Endothelial cell of umbilical vein (primary cell): Measurements from ENCODE around the gene AADACL2. TPM values are rescaled to one million over a fixed set of nuclear protein-coding genes. Genes with fewer than 3 reads are reported as not detected.

Source experiments
- BruUV-seq: library from RNA; stranded (reverse); fragments of 400-500 nt; replicated peaks from 2 replicates; lab custom pipeline; 2021; lab: Mats Ljungman, UMichigan
- CTCF ChIA-PET: fragments of 300-600, 350-600 bp; sonication (Branson Sonifier 250); formaldehyde crosslinking; loops from one replicate; lab custom pipeline; 2021; ENCODE audit warnings: antibody characterized with exemption, inconsistent platforms; lab: Charles Lee
- POLR2A ChIA-PET: fragments of 300-600, 350-600 bp; sonication (Branson Sonifier 250); formaldehyde crosslinking; loops from one replicate; lab custom pipeline; 2021; ENCODE audit warnings: antibody characterized with exemption, inconsistent platforms; lab: Charles Lee
- DNase-seq: peaks from one replicate; pipeline ENCODE4 v3.0.0-alpha.2; 2011; ENCODE audit warnings: low read depth, low spot score
- FAIRE-seq: peaks from 2 replicates; lab custom pipeline; 2011; peaks lifted over from hg19 to GRCh38; lab: Jason Lieb, UNC
- H2AFZ ChIP-seq: 2 replicates; pipeline ENCODE4 v1.6.0; 2012; ENCODE audit warnings: low read depth, low read length, control low read depth, inconsistent platforms
- H3K27ac ChIP-seq: 2 replicates; pipeline ENCODE4 v1.5.1; 2011; ENCODE audit warnings: low read depth, mild to moderate bottlenecking, control low read depth, low read length, moderate library complexity; ENCODE audit not compliant: insufficient read depth
- H3K27me3 ChIP-seq, 2 experiments: 2 replicates each; pipeline versions ENCODE4 v1.6.0 to v1.6.1; 2011; ENCODE audit warnings: low read length in 2 of 2, mixed read lengths in 1 of 2; ENCODE audit not compliant: control insufficient read depth in 2 of 2, insufficient read depth in 2 of 2
- H3K36me3 ChIP-seq, 2 experiments: 2 replicates in 1 of 2; 3 replicates in 1 of 2; pipeline ENCODE4 v1.5.1; 2011; ENCODE audit warnings: low read length in 2 of 2, mild to moderate bottlenecking in 1 of 2, moderate library complexity in 1 of 2; ENCODE audit not compliant: control insufficient read depth in 2 of 2, insufficient read depth in 2 of 2; ENCODE audit errors: extremely low read depth in 1 of 2
- H3K4me1 ChIP-seq: 3 replicates; pipeline ENCODE4 v1.5.1; 2011; ENCODE audit warnings: mild to moderate bottlenecking, low read length; ENCODE audit not compliant: control insufficient read depth, insufficient read depth; ENCODE audit errors: extremely low read depth
- H3K4me2 ChIP-seq: 2 replicates; pipeline ENCODE4 v1.6.1; 2011; ENCODE audit warnings: low read length, control low read depth, mixed read lengths; ENCODE audit not compliant: insufficient read depth
- H3K4me3 ChIP-seq, 3 experiments: fragments of 200-600 bp in 1 of 3; sonication (generic), shearing (Covaris generic) in 1 of 3; replicated peaks in 1 of 3; 2 replicates each; pipeline ENCODE4 v1.5.1; 2011 to 2016; ENCODE audit warnings: control low read depth in 3 of 3, low read length in 3 of 3, mild to moderate bottlenecking in 2 of 3, inconsistent platforms in 1 of 3, low read depth in 1 of 3, moderate library complexity in 1 of 3; ENCODE audit not compliant: insufficient read depth in 1 of 3
- H3K79me2 ChIP-seq: 2 replicates; pipeline ENCODE4 v1.6.0; 2012; ENCODE audit warnings: low read length, inconsistent platforms; ENCODE audit not compliant: control insufficient read depth, insufficient read depth
- H3K9ac ChIP-seq: replicated peaks from 2 replicates; pipeline ENCODE3; 2011; ENCODE audit warnings: low read length, control low read depth; ENCODE audit not compliant: insufficient read depth; ENCODE audit errors: extremely low read depth
- H3K9me1 ChIP-seq: replicated peaks from 3 replicates; pipeline ENCODE4 v1.6.0; 2011; ENCODE audit warnings: mild to moderate bottlenecking, low read length; ENCODE audit not compliant: control insufficient read depth, insufficient read depth; ENCODE audit errors: extremely low read depth
- H3K9me3 ChIP-seq: replicated peaks from 2 replicates; pipeline ENCODE4 v1.5.1; 2012; ENCODE audit warnings: low read length, inconsistent platforms; ENCODE audit not compliant: control insufficient read depth, insufficient read depth
- H4K20me1 ChIP-seq: replicated peaks from 2 replicates; pipeline ENCODE3; 2011; ENCODE audit warnings: mild to moderate bottlenecking, low read length; ENCODE audit not compliant: control insufficient read depth, insufficient read depth; ENCODE audit errors: extremely low read depth
- EZH2 ChIP-seq: IDR thresholded peaks from 2 replicates; pipeline ENCODE4 v1.6.1; 2012; ENCODE audit warnings: borderline replicate concordance, low read depth, mild to moderate bottlenecking, moderate library complexity, low read length, inconsistent platforms; ENCODE audit not compliant: severe bottlenecking
- GATA2 ChIP-seq: IDR thresholded peaks from 2 replicates; pipeline ENCODE4 v1.7.0; 2011; ENCODE audit warnings: low read depth, mild to moderate bottlenecking, moderate library complexity, mixed read lengths, low read length; ENCODE audit not compliant: insufficient read length, insufficient read depth
- MAX ChIP-seq: IDR thresholded peaks from 2 replicates; pipeline ENCODE4 v1.6.1; 2011; ENCODE audit not compliant: insufficient read depth, insufficient read length
- MYC ChIP-seq: IDR thresholded peaks from one replicate; pipeline ENCODE4 v1.6.1; 2011; ENCODE audit warnings: mild to moderate bottlenecking, low read depth, low read length
- POLR2A ChIP-seq: IDR thresholded peaks from 2 replicates; pipeline ENCODE4 v1.6.1; 2012; ENCODE audit warnings: low read depth, mild to moderate bottlenecking, control low read depth, low read length
- POLR2AphosphoS5 ChIP-seq: IDR thresholded peaks from 2 replicates; pipeline ENCODE4 v1.6.1; 2012; ENCODE audit warnings: low read depth, mild to moderate bottlenecking, control low read depth, low read length, moderate library complexity; ENCODE audit not compliant: insufficient read depth
- dilution Hi-C: fragments of 300-500 bp; cut with MboI; formaldehyde crosslinking; loops from one replicate; pipeline ENCODE4 v1.15.0; 2019; ENCODE audit warnings: low sequenced_read_pairs; ENCODE audit not compliant: extremely low pct_ligation_motif_present
- intact Hi-C: fragments of 100-400 bp; cut with micrococcal nuclease; formaldehyde crosslinking; loops from one replicate; pipeline ENCODE4 v1.10.0; 2022
- polyA plus RNA-seq, 4 experiments: library from polyadenylated mRNA; depleted of rRNA in 3 of 4; stranded (reverse) in 3 of 4; unstranded in 1 of 4; fragments of >200 nt; gene quantifications; 2 replicates each; pipeline versions ENCODE4 v1.2.1 to v1.2.3, GENCODE V29; 2011 to 2012; ENCODE audit warnings: missing spikeins in 1 of 4
- total RNA-seq: library from RNA; stranded (reverse); gene quantifications from 2 replicates; pipeline ENCODE4 v1.2.3, GENCODE V29; 2021
- TF ChIP-seq, protein P1 (sequence below), 2 donors: IDR thresholded peaks; 1 replicate in 1 of 2; 2 replicates in 1 of 2; pipeline ENCODE4 v1.5.1; 2011; ENCODE audit warnings: low read length in 2 of 2, mild to moderate bottlenecking in 2 of 2, moderate library complexity in 2 of 2, control low read depth in 1 of 2, inconsistent platforms in 1 of 2, low read depth in 1 of 2; ENCODE audit not compliant: insufficient read depth in 1 of 2; ENCODE audit errors: extremely low read depth in 1 of 2

Gene AADACL2
- total and polyA plus RNA-seq, 2 donors (not counting 3 experiments of a cell fraction or from before 2014, with no cell fraction given), result not detected

- POLR2A ChIA-PET, result no interaction called here
- Histone ChIP-seq H3K9me1 (no peaks in the 10 kb centered on the region), H3K9me3 (no peaks in the 10 kb centered on the region), H3K27ac (no peak overlapping the region), H4K20me1 (no peaks in the 10 kb centered on the region), H3K4me2 (no peak overlapping the region), H3K4me3 (no peak overlapping the region), H3K79me2 (no peaks in the 10 kb centered on the region), H3K4me1 (no peaks in the 10 kb centered on the region), H3K27me3 (no peaks in the 10 kb centered on the region), H3K9ac (no peak overlapping the region), H3K36me3 (no peaks in the 10 kb centered on the region), H2AFZ (no peak overlapping the region)
- intact Hi-C loops (no loop called here), dilution Hi-C loops (no loop called here)
- BruUV-seq, result no TSS peak
- no peak for DNase-seq
- CTCF ChIA-PET, result no interaction called here
- no peak for TF ChIP-seq POLR2AphosphoS5
- TF ChIP-seq EZH2, result no peak
- TF ChIP-seq, protein P1, sequence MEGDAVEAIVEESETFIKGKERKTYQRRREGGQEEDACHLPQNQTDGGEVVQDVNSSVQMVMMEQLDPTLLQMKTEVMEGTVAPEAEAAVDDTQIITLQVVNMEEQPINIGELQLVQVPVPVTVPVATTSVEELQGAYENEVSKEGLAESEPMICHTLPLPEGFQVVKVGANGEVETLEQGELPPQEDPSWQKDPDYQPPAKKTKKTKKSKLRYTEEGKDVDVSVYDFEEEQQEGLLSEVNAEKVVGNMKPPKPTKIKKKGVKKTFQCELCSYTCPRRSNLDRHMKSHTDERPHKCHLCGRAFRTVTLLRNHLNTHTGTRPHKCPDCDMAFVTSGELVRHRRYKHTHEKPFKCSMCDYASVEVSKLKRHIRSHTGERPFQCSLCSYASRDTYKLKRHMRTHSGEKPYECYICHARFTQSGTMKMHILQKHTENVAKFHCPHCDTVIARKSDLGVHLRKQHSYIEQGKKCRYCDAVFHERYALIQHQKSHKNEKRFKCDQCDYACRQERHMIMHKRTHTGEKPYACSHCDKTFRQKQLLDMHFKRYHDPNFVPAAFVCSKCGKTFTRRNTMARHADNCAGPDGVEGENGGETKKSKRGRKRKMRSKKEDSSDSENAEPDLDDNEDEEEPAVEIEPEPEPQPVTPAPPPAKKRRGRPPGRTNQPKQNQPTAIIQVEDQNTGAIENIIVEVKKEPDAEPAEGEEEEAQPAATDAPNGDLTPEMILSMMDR (IDR thresholded peaks at IDR 0.05; ENCODE audit: extremely low read depth in 1 of 2, insufficient read depth in 1 of 2, low read depth in 1 of 2, low read length in 2 of 2), result no peak
- no peak for TF ChIP-seq MAX
- FAIRE-seq, result no peak
Observed at GRCh38 chr3:151686257-151686656, 47.5 kb upstream of the AADACL2 start.

GRCh38 chr3:151687076-151687475 is 46.7 kb upstream of the AADACL2 start:
- dilution Hi-C loops, result no loop called here
- Histone ChIP-seq H3K4me3 (no peak overlapping the region), H3K9me1 (no peaks in the 10 kb centered on the region), H3K9ac (no peak overlapping the region), H3K4me1 (no peaks in the 10 kb centered on the region), H3K9me3 (no peaks in the 10 kb centered on the region), H3K4me2 (no peak overlapping the region), H3K79me2 (no peaks in the 10 kb centered on the region), H3K27ac (no peak overlapping the region), H3K27me3 (no peaks in the 10 kb centered on the region), H4K20me1 (no peaks in the 10 kb centered on the region), H3K36me3 (no peaks in the 10 kb centered on the region), H2AFZ (no peak overlapping the region)
- intact Hi-C loops, result no loop called here
- DNase-seq (no peak), FAIRE-seq (peak; percentile 43)
- POLR2A ChIA-PET, result no interaction called here
- TF ChIP-seq, protein P1 (IDR thresholded peaks at IDR 0.05; ENCODE audit: extremely low read depth in 1 of 2, insufficient read depth in 1 of 2, low read depth in 1 of 2, low read length in 2 of 2), result no peak
- no peak for TF ChIP-seq EZH2
- TF ChIP-seq MYC, result no peak
- no peak for TF ChIP-seq GATA2
- no peak for TF ChIP-seq POLR2A
- no TSS peak for BruUV-seq
- CTCF ChIA-PET, result no interaction called here
